ENCODE results near the gene MIER2. TPM values are rescaled to one million over a fixed set of nuclear protein-coding genes. Genes with fewer than 3 reads are reported as not detected.
"Not testable (repeated sequence)": the region's sequence is repeated elsewhere in the genome, so short reads cannot be mapped to it uniquely, and the experiment has no call there.

MIER2 gene
- total RNA-seq, 1 donor from 2014 or later = 44.1 TPM

GRCh38 chr19:390386-391206, 46.0 kb upstream of the MIER2 start:
- no peak for DNase-seq (ENCODE audit: low spot score)
- no peak overlapping the region for H3K27ac Mint-ChIP-seq (ENCODE audit: unreplicated experiment)
- peaks cover under 1% of the 10 kb centered on the region for H3K9me3 Mint-ChIP-seq (ENCODE audit: unreplicated experiment)
- peaks cover 12% of the 10 kb centered on the region for H3K36me3 Mint-ChIP-seq (ENCODE audit: low read depth, unreplicated experiment)
- H3K27me3 Mint-ChIP-seq (ENCODE audit: unreplicated experiment) = peaks cover 14% of the 10 kb centered on the region
- H3K4me1 Mint-ChIP-seq (ENCODE audit: unreplicated experiment) = no peaks in the 10 kb centered on the region
- H3K4me3 Mint-ChIP-seq (ENCODE audit: unreplicated experiment) = no peak overlapping the region
- no peak for TF ChIP-seq CTCF (IDR thresholded peaks at IDR 0.05; ENCODE audit: unreplicated experiment)

GRCh38 chr19:389935-390289, 45.3 kb upstream of the MIER2 start:
- H3K27ac Mint-ChIP-seq (ENCODE audit: unreplicated experiment) = no peak overlapping the region
- no peak overlapping the region for H3K4me3 Mint-ChIP-seq (ENCODE audit: unreplicated experiment)
- H3K9me3 Mint-ChIP-seq (ENCODE audit: unreplicated experiment) = no peaks in the 10 kb centered on the region
- peaks cover 11% of the 10 kb centered on the region for H3K27me3 Mint-ChIP-seq (ENCODE audit: unreplicated experiment)
- DNase-seq (ENCODE audit: low spot score) = no peak
- peaks cover 9% of the 10 kb centered on the region for H3K36me3 Mint-ChIP-seq (ENCODE audit: low read depth, unreplicated experiment)
- H3K4me1 Mint-ChIP-seq (ENCODE audit: unreplicated experiment) = no peaks in the 10 kb centered on the region
- TF ChIP-seq CTCF (IDR thresholded peaks at IDR 0.05; ENCODE audit: unreplicated experiment) = no peak

- no peak for DNase-seq (ENCODE audit: low spot score)
- Mint-ChIP-seq H3K27me3 (ENCODE audit: unreplicated experiment) (peaks cover 9% of the 10 kb centered on the region), H3K9me3 (ENCODE audit: unreplicated experiment) (no peaks in the 10 kb centered on the region), H3K4me1 (ENCODE audit: unreplicated experiment) (no peaks in the 10 kb centered on the region), H3K36me3 (ENCODE audit: low read depth, unreplicated experiment) (peaks cover 8% of the 10 kb centered on the region), H3K27ac (ENCODE audit: unreplicated experiment) (no peak overlapping the region), H3K4me3 (ENCODE audit: unreplicated experiment) (no peak overlapping the region)
- TF ChIP-seq CTCF (IDR thresholded peaks at IDR 0.05; ENCODE audit: unreplicated experiment) = no peak
Measured at GRCh38 chr19:389255-389934, 44.8 kb upstream of the MIER2 start.

GRCh38 chr19:388691-389090, 44.1 kb upstream of the MIER2 start:
- peaks cover 4% of the 10 kb centered on the region for H3K36me3 Mint-ChIP-seq (ENCODE audit: low read depth, unreplicated experiment)
- no peaks in the 10 kb centered on the region for H3K4me1 Mint-ChIP-seq (ENCODE audit: unreplicated experiment)
- H3K4me3 Mint-ChIP-seq (ENCODE audit: unreplicated experiment) = no peak overlapping the region
- H3K27ac Mint-ChIP-seq (ENCODE audit: unreplicated experiment) = no peak overlapping the region
- H3K27me3 Mint-ChIP-seq (ENCODE audit: unreplicated experiment) = peaks cover 9% of the 10 kb centered on the region
- no peaks in the 10 kb centered on the region for H3K9me3 Mint-ChIP-seq (ENCODE audit: unreplicated experiment)
- DNase-seq (ENCODE audit: low spot score) = no peak
- TF ChIP-seq CTCF (IDR thresholded peaks at IDR 0.05; ENCODE audit: unreplicated experiment) = no peak

- no peak overlapping the region for H3K4me3 Mint-ChIP-seq (ENCODE audit: unreplicated experiment)
- no peaks in the 10 kb centered on the region for H3K4me1 Mint-ChIP-seq (ENCODE audit: unreplicated experiment)
- peaks cover 8% of the 10 kb centered on the region for H3K27me3 Mint-ChIP-seq (ENCODE audit: unreplicated experiment)
- H3K36me3 Mint-ChIP-seq (ENCODE audit: low read depth, unreplicated experiment) = peaks cover 4% of the 10 kb centered on the region
- H3K27ac Mint-ChIP-seq (ENCODE audit: unreplicated experiment) = no peak overlapping the region
- TF ChIP-seq CTCF (IDR thresholded peaks at IDR 0.05; ENCODE audit: unreplicated experiment) = no peak
- no peaks in the 10 kb centered on the region for H3K9me3 Mint-ChIP-seq (ENCODE audit: unreplicated experiment)
- DNase-seq (ENCODE audit: low spot score) = no peak
Measured at GRCh38 chr19:387777-388176, 43.2 kb upstream of the MIER2 start.

GRCh38 chr19:386632-387301, 42.2 kb upstream of the MIER2 start:
- H3K4me1 Mint-ChIP-seq (ENCODE audit: unreplicated experiment); H3K27ac Mint-ChIP-seq (ENCODE audit: unreplicated experiment); H3K36me3 Mint-ChIP-seq (ENCODE audit: low read depth, unreplicated experiment); DNase-seq (ENCODE audit: low spot score); H3K4me3 Mint-ChIP-seq (ENCODE audit: unreplicated experiment); H3K9me3 Mint-ChIP-seq (ENCODE audit: unreplicated experiment): not testable (repeated sequence)
- peaks cover 10% of the 10 kb centered on the region for H3K27me3 Mint-ChIP-seq (ENCODE audit: unreplicated experiment)

GRCh38 chr19:386189-386588, 41.6 kb upstream of the MIER2 start:
- H3K9me3 Mint-ChIP-seq (ENCODE audit: unreplicated experiment); DNase-seq (ENCODE audit: low spot score); H3K4me1 Mint-ChIP-seq (ENCODE audit: unreplicated experiment); H3K36me3 Mint-ChIP-seq (ENCODE audit: low read depth, unreplicated experiment); H3K4me3 Mint-ChIP-seq (ENCODE audit: unreplicated experiment); H3K27ac Mint-ChIP-seq (ENCODE audit: unreplicated experiment): not testable (repeated sequence)
- H3K27me3 Mint-ChIP-seq (ENCODE audit: unreplicated experiment) = peaks cover 10% of the 10 kb centered on the region

Measured in endothelial cell (in vitro differentiated cells).